GM18511 (cell line): Measurements from ENCODE around the gene CMTM4.

Source experiments
- ATAC-seq: cut with Tn5 transposase; IDR thresholded peaks from one replicate; pipeline ENCODE4 v1.9.1; 2021; ENCODE audit warnings: mild to moderate bottlenecking, moderate library complexity; ENCODE audit not compliant: unreplicated experiment

The CMTM4 gene

GRCh38 chr16:66696669-66697630 is at the start of gene CMTM4:
CMTM4 (minus strand) TSS chr16:66696743; CDS start chr16:66696525, 218 bp downstream.
- ATAC-seq: peak; percentile 84

- ATAC-seq: no peak
Observed at GRCh38 chr16:66746048-66746447, 49.5 kb upstream of the CMTM4 start.

GRCh38 chr16:66741950-66742808 is 45.6 kb upstream of the CMTM4 start:
- no peak for ATAC-seq

- no peak for ATAC-seq
Observed at GRCh38 chr16:66741169-66741900, 44.8 kb upstream of the CMTM4 start.

- no peak for ATAC-seq
Observed at GRCh38 chr16:66740533-66740932, 44.0 kb upstream of the CMTM4 start.

- ATAC-seq: no peak
Observed at GRCh38 chr16:66740010-66740409, 43.5 kb upstream of the CMTM4 start.

- no peak for ATAC-seq
Observed at GRCh38 chr16:66735891-66736290, 39.3 kb upstream of the CMTM4 start.

- ATAC-seq: no peak
Observed at GRCh38 chr16:66731101-66731500, 34.6 kb upstream of the CMTM4 start.

GRCh38 chr16:66728804-66729203 is 32.3 kb upstream of the CMTM4 start:
- no peak for ATAC-seq

GRCh38 chr16:66728117-66728787 is 31.7 kb upstream of the CMTM4 start:
- ATAC-seq: no peak

GRCh38 chr16:66720766-66721165 is 24.2 kb upstream of the CMTM4 start:
- no peak for ATAC-seq

- ATAC-seq: no peak
Observed at GRCh38 chr16:66719246-66719645, 22.7 kb upstream of the CMTM4 start.

- no peak for ATAC-seq
Observed at GRCh38 chr16:66717776-66718175, 21.2 kb upstream of the CMTM4 start.

GRCh38 chr16:66717112-66717675 is 20.7 kb upstream of the CMTM4 start:
- no peak for ATAC-seq

- no peak for ATAC-seq
Observed at GRCh38 chr16:66714654-66715307, 18.2 kb upstream of the CMTM4 start.

GRCh38 chr16:66714062-66714461 is 17.5 kb upstream of the CMTM4 start:
- no peak for ATAC-seq

GRCh38 chr16:66713076-66713475 is 16.5 kb upstream of the CMTM4 start:
- ATAC-seq: no peak

- ATAC-seq: no peak
Observed at GRCh38 chr16:66712512-66712911, 16.0 kb upstream of the CMTM4 start.

- no peak for ATAC-seq
Observed at GRCh38 chr16:66711581-66711980, 15.0 kb upstream of the CMTM4 start.

GRCh38 chr16:66706506-66706880 is 9.9 kb upstream of the CMTM4 start:
- no peak for ATAC-seq
